Lung (tissue), 12 donors: Measurements from ENCODE around the gene TLCD3A. TPM values are rescaled to one million over a fixed set of nuclear protein-coding genes. Genes with fewer than 3 reads are reported as not detected.

Source experiments
- ATAC-seq: fragments of 200-7000 bp; cut with Tn5 transposase; one replicate; pipeline ENCODE4 v1.9.1; 2020; ENCODE audit warnings: moderate number of reproducible peaks; ENCODE audit not compliant: insufficient read depth, low FRiP score
- DNase-seq, 3 donors: peaks; one replicate each; pipeline ENCODE4 v3.0.0-alpha.2; 2013 to 2017
- H3K27ac ChIP-seq, 2 donors: one replicate each; pipeline ENCODE4 v1.5.1; 2013; ENCODE audit warnings: mild to moderate bottlenecking in 2 of 2, moderate library complexity in 2 of 2, control low read depth in 1 of 2, inconsistent platforms in 1 of 2, low read depth in 1 of 2, low read length in 1 of 2
- H3K27me3 ChIP-seq, 3 donors: one replicate each; pipeline ENCODE4 v1.5.1; 2013; ENCODE audit warnings: low read length in 2 of 3; ENCODE audit not compliant: control insufficient read depth in 3 of 3, insufficient read depth in 3 of 3
- H3K36me3 ChIP-seq, 4 donors: one replicate each; pipeline ENCODE4 v1.5.1; 2013; ENCODE audit warnings: low read length in 4 of 4, mild to moderate bottlenecking in 1 of 4, moderate library complexity in 1 of 4; ENCODE audit not compliant: control insufficient read depth in 4 of 4, insufficient read depth in 4 of 4
- H3K4me1 ChIP-seq, 5 donors: one replicate each; pipeline ENCODE4 v1.5.1; 2013; ENCODE audit warnings: low read length in 5 of 5, mild to moderate bottlenecking in 2 of 5, moderate library complexity in 1 of 5; ENCODE audit not compliant: control insufficient read depth in 5 of 5, insufficient read depth in 5 of 5
- H3K4me3 ChIP-seq: one replicate; pipeline ENCODE4 v1.5.1; 2013; ENCODE audit warnings: mild to moderate bottlenecking, control low read depth, moderate library complexity
- H3K9ac ChIP-seq, 2 donors: one replicate each; pipeline ENCODE4 v1.5.1; 2013; ENCODE audit warnings: low read length in 2 of 2, control low read depth in 1 of 2; ENCODE audit not compliant: insufficient read depth in 1 of 2
- H3K9me3 ChIP-seq, 4 donors: one replicate each; pipeline ENCODE4 v1.5.1; 2013; ENCODE audit warnings: low read length in 3 of 4, mild to moderate bottlenecking in 1 of 4, moderate library complexity in 1 of 4; ENCODE audit not compliant: control insufficient read depth in 4 of 4, insufficient read depth in 3 of 4
- WGBS, 2 donors: extraction: QIAGEN DNeasy Blood & Tissue Kit; methylation state at CpG; one replicate each; pipeline ENCODE4 v1.1.7; 2013; 5-methylcytosine and 5-hydroxymethylcytosine counted together
- polyA plus RNA-seq, 2 donors: library from polyadenylated mRNA; stranded (reverse); fragments of 200-250 nt; gene quantifications; one replicate each; pipeline ENCODE4 v1.2.1, GENCODE V29; 2013
- total RNA-seq, 2 donors: library from RNA; depleted of rRNA in 1 of 2; stranded (reverse); fragments of >200 nt in 1 of 2; gene quantifications; one replicate each; pipeline ENCODE4 v1.2.1, GENCODE V29; 2014 to 2021
- TF ChIP-seq, protein P1 (sequence below): IDR thresholded peaks from 2 replicates; pipeline ENCODE4 v1.5.1; 2012; ENCODE audit warnings: mild to moderate bottlenecking; ENCODE audit errors: control extremely low read depth, extremely low read depth
- donor health status: control.
- donor health status: control.
- donor health status: Bipolar disorder and iron deficiency.
- donor health status: healthy.
- donor health status: DM: yes; HTN: yes; CAD: no.

TLCD3A gene
- total and polyA plus RNA-seq, 4 donors = 8.4 to 16.2 (median 11.0) TPM

DNA sequence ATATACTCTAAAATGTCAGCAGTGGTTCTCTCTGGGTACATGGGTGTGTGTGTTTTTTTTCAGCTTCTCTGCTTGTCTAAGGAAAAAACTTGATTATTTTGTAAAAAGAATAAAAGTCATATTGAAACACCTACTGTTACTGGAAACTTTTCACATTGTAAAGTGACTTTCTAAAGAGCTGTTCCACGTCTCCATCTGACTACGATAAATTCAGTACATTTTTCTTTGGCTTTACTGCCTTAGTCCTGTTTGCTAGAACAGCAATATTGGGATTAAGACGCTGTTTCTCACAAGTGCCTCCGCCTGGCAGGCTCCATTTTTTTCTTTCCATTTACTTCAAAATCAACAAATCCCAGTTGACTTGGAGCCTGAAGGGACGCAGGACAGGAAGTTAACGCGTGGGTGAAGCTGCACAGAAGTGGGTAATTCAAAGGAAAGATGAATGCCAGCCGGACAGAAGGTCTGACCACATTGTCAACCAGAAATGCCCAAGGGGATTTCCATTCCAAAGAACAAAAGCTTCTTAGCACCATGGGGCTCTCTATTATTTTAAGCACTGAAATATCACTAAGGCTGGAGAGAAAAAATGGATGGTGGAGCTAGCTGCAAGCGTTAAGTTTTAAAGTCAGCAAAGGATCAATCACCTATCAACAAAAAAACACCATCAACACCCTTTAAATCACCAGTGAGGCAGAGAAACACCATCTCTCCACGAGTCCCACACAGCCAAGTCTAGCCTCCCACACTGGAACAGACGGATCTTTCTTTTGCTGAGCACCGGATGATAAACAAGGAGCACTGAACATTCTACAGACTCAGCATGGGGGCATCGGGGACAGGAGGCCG is 41.3 kb downstream of the TLCD3A start:
- Histone ChIP-seq H3K4me3 (no peak overlapping the region), H3K9me3 (no peaks in the 10 kb centered on the region), H3K27ac (no peak overlapping the region), H3K36me3 (peaks cover 31 to 53% (median 45%) of the 10 kb centered on the region in 4 donors), H3K9ac (no peak overlapping the region), H3K4me1 (no peaks in the 10 kb centered on the region), H3K27me3 (no peaks in the 10 kb centered on the region)
- no peak for DNase-seq
- TF ChIP-seq, protein P1, sequence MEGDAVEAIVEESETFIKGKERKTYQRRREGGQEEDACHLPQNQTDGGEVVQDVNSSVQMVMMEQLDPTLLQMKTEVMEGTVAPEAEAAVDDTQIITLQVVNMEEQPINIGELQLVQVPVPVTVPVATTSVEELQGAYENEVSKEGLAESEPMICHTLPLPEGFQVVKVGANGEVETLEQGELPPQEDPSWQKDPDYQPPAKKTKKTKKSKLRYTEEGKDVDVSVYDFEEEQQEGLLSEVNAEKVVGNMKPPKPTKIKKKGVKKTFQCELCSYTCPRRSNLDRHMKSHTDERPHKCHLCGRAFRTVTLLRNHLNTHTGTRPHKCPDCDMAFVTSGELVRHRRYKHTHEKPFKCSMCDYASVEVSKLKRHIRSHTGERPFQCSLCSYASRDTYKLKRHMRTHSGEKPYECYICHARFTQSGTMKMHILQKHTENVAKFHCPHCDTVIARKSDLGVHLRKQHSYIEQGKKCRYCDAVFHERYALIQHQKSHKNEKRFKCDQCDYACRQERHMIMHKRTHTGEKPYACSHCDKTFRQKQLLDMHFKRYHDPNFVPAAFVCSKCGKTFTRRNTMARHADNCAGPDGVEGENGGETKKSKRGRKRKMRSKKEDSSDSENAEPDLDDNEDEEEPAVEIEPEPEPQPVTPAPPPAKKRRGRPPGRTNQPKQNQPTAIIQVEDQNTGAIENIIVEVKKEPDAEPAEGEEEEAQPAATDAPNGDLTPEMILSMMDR = no peak
- no peak for ATAC-seq
- 78 to 83% methylated on average over 14 of the region's 14 CpGs for WGBS, 2 donors

DNA sequence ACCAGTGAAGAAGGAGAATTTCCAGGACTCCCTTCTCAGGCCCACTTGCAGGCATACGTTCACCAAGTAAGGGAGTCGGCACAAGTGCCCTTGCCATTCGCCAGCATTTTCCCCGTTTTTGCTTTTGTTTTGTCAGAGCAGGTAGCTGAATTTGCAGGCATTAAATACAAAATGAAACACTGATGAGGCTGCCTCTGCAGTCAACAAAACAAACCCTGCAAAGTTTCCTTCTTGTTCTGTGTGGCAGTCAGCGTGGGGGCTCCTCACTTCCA is 41.9 kb downstream of the TLCD3A start:
- ATAC-seq (no peak), DNase-seq (no peak)
- no peak overlapping the region for H3K4me3 ChIP-seq
- H3K27ac ChIP-seq = no peak overlapping the region
- no peak overlapping the region for H3K9ac ChIP-seq
- H3K4me1 ChIP-seq = no peaks in the 10 kb centered on the region
- TF ChIP-seq, protein P1 = no peak
- H3K36me3 ChIP-seq = peaks cover 32 to 48% (median 43%) of the 10 kb centered on the region in 4 donors
- H3K27me3 ChIP-seq = no peaks in the 10 kb centered on the region
- WGBS, 2 donors = 93 to 94% methylated on average over 5 of the region's 5 CpGs
- H3K9me3 ChIP-seq = no peaks in the 10 kb centered on the region

- no peaks in the 10 kb centered on the region for H3K27me3 ChIP-seq
- no peak overlapping the region for H3K9ac ChIP-seq
- no peak overlapping the region for H3K27ac ChIP-seq
- peaks cover 13 to 41% (median 27%) of the 10 kb centered on the region in 4 donors for H3K36me3 ChIP-seq
- H3K9me3 ChIP-seq = no peaks in the 10 kb centered on the region
- H3K4me3 ChIP-seq = no peak overlapping the region
- peaks cover 0 to 10% (median 8%) of the 10 kb centered on the region in 5 donors for H3K4me1 ChIP-seq
- 95 to 98% methylated on average over 11 of the region's 11 CpGs for WGBS, 2 donors
- DNase-seq (no peak), ATAC-seq (no peak)
- TF ChIP-seq, protein P1 = no peak
Observed at GRCh38 chr17:778096-778495, 45.7 kb downstream of the TLCD3A start.
